HG03064 (cell line): ENCODE data around the gene HDHD5.

Source experiments
- ATAC-seq: cut with Tn5 transposase; IDR thresholded peaks from one replicate; pipeline ENCODE4 v1.9.1; 2021; ENCODE audit warnings: low read depth; ENCODE audit not compliant: unreplicated experiment

The HDHD5 gene

DNA sequence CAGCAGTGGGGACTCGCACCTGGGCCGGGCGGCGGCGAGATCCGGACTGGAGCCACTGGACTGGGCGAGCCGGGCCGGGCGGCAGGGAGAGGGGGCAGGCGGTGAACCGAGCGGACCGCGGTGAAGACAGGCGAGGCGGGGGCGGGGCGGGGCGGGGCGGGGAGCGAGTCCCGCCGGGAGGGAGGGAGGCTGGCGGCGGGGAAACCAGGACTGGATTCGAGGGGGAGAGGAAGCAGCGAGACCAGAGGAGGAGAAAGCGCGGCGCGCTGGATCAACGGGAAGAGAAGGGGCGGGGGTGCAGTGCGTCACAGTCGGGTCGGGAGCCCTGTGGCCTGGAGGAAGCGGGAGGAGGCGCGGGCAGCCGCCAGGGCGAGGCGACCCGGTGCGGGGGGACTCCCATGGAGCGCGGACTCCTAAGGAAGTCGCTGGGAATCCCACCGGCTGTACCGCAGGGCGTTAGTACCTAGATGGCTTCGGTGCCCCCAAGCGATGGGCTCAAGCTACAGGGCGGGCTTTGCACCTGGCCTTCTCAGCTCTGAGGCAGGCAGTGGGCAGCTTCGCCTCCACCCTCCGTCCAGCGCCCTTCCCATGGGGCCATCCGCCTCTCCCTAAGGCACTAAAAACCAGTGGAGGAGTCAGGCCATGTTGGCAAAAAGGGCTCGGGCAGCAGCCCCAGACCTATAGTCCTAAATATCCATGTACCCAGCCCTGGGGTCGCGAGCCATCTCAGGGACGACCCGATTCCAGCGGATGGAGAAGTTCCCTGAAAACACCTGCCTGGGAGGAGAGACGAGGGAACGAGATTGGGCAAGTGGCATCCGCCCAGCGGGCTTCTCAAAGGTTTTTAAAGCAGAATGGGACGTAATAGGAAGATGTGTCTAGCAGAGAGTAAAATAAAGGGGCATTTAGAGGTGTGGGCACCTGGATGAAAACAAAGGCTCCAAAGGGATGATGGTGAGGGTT is 37.6 kb downstream of the HDHD5 start, which contains the start of gene TMEM121B:
Gene TMEM121B, minus strand, starts transcription at position 128 of the 963 bp plus-strand sequence. CDS start 233 bp downstream, outside the sequence.
- no peak for ATAC-seq

DNA sequence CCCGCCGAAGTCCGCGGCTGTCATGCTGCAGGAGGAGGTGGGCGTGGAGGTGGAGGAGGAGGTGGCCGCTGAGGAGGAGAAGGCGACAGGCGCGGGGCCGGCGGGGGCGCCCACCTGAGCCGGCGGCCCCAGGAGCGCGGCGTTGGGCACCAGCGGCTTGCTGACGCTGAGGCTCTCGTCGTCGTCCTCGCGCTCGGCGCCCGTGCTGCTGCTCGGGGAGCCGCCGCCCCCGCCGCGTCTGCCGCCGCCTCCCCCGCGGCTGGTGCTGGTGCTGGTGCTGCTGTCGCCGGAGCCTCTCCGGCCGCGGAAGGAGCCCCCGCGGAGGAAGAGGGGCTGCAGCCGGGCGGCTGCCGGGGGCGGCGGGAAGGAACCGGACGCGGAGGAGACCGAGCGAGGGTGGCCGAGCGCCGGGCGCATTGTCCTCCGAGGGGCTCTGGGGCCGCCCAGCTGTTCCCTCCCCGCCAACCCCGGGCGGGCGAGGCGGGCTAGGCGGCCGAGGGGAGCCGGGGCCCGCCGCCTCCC is 38.3 kb downstream of the HDHD5 start:
- ATAC-seq, result no peak

DNA sequence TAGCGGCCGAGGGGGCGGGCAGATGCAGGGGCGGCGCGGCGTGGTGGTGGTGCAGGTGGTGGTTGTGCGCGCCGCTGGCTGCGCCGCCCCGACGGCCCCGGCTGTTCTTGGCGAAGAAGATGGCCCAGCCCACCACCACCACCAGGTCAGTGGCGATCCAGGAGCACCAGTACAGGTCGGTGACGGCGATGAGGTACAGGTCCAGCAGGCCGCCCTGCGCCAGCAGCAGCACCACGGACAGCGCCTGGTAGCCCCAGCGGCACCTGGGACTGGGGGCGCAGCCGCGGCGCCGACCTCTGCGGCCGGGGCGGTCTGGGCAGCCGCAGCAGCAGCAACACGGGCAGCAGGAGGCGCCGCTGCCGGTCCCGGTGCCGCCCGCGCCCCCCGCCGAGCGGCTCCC is 38.8 kb downstream of the HDHD5 start:
- ATAC-seq, result no peak

DNA sequence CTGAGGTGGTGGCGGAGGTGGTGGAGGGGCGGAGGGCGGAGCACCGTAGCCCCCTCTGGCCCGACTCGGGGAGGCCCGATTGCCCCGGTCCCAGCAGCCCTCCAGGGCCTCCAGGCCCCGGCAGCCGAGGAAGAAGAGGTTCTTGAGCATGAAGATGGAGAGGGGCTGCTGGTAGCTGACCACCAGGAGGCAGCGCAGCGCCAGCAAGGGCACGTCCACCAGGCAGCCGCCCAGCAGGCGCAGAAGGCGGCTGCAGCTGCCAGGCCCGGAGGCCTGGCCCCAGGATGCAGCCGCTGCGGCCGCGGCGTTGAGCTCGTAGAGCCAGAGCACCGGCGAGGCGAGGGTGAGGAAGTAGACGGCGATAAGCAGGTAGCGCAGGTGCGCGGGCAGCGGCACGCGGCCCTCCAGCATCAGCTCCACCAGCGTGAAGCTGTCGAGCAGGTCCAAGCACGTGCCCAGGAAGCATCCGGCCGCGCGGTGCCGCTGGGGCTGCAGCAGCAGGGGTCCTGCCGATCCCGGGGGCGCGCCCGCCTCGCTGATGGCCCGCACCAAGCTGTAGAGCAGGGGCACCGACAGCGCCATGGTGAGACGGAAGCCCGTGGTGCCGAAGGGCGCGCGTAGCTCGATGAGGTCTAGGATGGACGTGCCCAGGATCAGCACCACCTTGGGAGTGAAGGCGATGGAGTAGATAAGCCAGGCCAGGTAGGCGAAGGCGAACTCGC is 39.4 kb downstream of the HDHD5 start:
- no peak for ATAC-seq

DNA sequence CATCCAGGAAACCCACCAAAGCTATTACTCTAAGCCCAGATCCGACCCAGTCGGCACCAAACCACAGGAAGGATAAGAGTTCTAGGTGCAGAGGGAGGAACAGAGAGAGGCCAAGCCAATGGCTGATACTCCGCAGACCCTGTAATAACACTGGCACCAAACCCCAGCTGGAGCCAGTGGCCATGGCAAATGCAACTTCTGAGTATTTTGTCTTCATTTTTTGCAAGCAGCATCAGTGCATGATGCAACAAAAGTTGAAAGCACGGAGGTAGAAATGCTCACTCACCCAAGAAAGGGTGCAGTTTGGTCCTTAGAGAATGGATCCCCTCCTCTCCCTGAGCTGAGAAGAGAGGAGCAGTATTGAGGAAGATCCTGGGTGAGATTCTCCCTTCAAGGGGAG is 40.7 kb downstream of the HDHD5 start:
- no peak for ATAC-seq

DNA sequence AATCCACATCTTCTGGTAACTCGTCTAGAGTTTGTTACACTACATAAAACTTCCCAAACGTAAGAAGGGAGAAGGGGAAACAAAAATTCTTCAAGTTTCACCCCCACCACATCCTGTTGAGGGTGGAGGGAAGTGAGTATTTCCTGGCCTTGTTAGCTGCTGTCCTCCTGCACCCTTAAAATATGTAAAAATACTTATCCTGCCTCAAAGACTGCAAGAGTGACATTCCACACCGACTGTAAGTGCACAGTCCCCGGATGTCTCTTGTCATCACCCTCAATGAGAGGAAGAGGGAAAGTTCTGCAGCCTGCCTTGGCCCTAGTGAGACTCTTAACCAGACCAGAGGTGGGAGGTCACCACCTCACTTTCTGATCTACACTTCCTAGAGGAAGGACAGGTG is 41.2 kb downstream of the HDHD5 start:
- ATAC-seq, result no peak

DNA sequence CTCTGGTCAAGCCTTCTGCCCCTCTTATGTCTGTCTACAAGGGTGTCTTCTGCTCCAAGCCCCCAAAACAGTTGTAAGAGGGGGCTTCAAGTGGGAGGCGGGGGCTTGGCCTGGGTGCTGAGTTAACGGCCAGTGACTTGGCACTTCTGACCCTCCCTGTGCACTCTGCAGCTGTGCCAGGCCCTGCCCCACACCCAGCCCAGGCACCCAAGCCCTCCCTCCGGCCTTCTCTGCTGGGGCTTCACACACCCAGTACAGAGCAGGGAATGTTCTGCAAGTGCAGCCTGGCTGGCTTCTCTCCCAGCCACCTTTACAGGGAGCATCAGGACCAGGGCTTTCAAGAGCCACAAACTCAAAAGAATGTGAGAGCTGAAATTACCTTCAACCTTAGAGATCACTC is 41.7 kb downstream of the HDHD5 start:
- ATAC-seq, result no peak

DNA sequence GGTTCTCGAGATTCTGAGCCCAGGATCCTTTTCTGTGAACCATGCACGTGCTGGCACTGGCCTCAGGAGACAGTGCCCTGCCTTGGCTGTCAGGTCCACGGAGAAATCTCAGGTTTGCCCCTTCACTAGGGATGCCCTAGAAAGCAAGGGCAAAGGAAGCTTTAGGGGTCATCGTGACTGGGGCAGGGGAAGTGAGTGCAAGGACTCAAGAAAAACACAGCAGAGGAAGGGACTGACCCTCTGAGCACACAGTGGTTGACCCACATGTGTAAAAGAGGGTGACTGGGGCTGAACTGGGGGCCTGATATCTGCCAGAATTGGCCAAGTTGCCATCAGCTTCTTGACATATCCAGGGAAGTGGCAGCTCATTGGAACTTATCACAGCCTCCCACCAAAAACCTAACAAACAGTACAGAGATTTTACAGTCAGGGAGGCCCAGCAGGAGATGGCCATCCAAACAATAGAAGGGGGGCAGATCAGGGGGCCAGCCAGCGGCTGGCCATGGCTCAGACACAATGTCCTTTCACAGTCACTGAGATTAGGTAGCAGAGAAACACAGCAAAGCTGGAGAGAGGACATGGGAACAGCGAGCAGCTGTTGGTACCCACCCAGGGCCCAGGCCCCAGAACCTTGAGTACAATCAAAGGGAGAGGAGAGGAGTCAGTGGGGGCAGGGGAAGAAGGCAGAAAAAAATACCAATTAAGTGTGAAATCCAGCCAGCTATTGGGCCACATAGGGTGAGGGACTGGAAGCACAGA is 42.3 kb downstream of the HDHD5 start:
- ATAC-seq, result no peak

DNA sequence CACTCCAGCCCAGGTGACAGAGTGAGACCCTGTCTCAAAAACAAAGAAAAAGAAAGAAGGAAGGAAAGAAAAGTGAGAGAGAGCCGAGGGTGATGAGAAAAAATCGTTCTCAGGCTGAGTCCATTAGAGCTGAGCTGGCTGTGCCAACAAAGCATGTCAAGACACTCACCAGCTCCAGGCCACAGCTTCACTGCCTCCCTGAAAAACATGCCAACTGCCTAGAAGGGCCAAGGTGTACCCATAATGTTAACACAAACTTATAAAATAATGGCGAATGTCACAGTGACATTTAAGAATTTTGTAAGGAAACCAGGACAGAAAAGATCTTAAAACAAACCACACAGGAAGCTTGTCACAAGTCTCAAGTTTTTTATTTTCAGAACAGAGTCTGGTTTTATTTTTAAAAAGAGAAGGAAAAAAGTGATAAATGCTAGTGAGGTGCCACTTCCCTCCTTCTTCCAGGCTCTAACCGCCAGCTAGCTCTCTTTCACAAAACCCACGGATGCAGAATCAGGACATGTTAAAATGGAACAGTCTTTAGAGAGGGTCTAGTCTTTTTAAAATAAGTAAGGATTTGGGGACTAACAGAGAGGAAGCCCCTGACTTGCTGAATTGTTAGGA is 43.0 kb downstream of the HDHD5 start:
- no peak for ATAC-seq

DNA sequence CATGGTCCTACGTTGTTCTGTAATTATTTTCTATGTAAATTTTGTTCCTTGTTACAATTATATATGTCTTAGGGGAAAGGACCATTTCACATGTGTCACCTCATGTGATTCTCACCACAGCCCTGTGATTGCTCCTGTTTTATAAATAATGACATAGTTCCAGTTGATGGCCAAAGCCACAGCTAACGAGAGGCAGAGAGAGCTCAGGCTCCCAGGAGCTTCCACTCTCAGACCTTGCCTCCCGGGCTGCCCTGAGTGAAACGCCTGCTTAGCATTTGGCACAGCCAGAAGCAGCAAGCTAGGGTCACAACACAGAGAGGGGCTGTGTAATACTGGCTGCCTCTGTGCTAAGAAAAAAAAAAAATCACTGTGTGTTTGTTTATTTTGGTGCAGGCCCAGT is 43.8 kb downstream of the HDHD5 start:
- no peak for ATAC-seq

DNA sequence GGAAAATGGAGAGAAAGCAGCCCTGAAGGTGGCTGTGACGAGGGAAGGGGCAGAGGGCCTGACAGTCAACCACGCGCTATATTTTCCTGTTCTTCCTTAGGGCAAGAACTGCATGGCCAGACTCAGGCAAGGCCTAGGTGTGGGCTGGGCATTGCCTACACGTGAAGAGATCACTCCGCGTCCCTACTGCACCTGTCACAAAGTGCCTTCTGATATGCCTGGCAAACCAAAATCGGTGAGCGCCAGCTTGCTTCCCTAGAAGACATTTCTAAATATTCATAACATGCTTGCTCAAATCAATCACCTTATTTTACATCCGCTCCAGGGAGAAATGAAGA is 44.2 kb downstream of the HDHD5 start:
- ATAC-seq, result no peak

DNA sequence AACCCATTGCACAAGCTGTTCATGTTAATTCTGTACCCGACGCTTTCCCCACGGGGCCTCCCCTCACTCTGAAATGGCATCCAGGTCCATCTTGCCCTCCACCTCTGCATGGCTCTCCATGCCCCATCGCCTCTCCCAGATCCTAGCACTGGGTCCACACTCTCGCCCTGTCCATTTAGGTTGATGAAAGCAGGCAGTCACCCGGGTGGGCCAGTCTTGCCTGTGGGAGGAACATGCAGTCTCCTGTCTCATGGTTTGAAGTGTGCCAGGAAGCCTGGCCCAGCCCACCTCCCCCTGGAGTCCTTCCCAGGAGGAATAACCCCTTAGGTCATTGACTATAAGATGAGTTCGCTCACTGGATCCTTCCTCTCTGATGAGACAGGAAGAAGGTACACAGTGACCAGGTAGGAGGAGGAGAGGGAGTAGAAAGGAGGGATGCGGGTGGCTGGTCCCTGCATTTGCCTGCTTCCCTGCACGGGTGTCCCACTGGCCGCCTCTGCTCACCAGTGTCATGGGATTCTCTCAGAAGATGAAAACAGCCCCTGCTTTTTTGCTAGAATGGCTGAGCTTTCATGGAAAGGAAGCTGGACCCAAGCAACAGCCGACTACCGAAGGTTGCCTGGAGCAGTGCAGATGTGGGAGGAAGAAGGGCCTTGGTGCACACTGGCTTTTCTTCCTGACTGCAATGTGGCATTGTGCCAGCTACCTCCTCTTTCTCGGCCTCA is 44.7 kb downstream of the HDHD5 start:
- no peak for ATAC-seq

DNA sequence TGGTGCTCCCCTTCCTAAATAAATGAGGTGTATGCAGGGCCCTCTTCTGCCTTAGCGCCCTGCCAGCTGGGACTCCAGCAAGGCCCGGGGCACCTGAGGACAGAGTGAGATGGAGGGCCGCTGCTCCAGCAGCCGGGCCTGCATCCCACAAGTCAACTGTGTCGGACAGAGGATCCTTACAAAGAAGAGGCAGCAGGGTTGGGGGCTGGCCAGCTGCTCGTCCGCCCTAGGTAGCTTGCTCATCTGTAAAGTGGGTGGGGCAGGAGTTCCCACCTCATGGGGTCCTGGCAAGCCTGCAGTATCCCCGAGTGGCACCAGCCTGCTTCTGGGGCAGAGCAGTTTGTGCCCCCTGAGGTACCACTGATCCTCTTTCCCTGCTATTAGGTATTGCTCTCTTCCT is 45.5 kb downstream of the HDHD5 start:
- no peak for ATAC-seq

DNA sequence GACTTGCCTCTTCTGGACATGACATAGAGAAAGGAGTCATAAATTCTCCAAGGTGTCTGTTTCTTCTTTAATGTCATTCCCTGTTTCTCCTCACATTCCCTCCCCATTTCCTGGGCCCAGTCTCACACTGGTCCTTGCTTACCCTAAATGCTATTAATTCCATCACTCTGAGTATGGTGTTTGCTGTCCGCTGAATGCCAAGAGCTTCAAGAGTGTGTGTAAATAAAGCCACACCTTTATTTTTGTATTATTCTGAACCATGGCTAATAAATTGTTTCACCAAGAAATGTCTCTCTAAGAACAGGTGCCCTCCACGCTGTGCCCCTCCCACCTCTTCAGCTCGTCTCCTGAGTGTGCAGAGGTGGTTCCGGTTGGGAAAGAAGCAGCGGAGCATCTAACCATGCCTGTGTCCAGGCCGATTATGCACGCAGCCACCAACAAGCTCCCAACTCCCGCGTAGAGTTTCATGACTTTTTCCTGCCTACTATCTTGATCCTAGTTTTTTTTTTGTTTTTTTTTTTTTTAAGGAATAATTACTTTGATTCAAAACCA is 46.5 kb downstream of the HDHD5 start:
- ATAC-seq, result no peak

DNA sequence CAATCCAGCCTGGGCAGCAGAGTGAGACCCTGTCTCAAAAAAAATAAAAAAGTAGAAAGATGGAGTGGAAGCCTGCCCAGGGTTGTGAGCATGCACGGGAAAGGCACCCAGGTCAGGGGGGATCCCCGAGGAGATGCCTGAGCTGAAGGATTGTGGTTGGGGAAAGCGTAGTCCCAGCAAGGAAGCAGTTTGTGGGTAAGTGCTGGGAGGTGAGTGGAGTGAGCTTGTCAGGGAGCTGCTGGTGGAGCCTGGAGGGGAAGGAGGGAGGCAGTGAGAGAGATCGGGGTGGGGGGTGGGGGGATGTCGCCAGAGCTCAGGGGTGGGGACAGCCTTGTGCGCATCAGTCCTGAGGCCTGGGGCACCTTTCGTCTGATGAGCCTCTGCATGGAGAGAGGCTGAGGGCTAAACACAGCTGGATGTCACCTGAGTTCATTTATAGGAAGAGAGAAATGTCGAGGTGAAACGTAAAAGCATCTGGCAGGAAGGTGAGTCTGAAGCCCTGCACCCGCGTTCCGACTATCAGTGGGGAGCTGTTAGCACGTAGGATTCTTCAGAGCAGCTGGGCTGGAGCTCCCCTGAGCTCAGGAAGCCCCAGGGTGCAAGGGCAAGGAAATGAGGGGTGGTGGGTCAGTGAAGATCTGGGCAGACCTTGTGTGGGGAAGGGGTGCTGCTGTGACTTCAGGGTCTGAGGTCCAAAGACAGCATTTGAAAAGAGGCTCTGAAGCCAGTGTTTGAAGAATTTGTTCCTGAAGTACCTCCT is 48.1 kb downstream of the HDHD5 start:
- ATAC-seq, result no peak

DNA sequence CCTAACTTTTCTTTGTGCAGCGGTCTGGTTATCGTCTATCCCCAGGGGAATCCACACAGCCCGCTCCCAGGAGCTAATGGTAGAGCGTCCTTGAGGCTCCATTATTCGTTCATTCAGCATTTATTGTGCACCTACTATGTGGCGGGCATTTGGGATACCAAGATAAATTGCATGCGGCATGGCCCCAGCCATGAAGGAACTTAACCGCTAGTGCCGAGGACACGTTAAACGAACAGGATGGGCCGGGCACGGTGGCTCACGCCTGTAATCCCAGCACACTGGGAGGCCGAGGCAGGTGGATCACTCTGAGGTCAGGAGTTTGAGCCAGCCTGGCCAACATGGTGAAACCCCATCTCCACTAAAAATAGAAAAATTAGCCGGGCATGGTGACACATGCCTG is 49.1 kb downstream of the HDHD5 start:
- ATAC-seq, result no peak

DNA sequence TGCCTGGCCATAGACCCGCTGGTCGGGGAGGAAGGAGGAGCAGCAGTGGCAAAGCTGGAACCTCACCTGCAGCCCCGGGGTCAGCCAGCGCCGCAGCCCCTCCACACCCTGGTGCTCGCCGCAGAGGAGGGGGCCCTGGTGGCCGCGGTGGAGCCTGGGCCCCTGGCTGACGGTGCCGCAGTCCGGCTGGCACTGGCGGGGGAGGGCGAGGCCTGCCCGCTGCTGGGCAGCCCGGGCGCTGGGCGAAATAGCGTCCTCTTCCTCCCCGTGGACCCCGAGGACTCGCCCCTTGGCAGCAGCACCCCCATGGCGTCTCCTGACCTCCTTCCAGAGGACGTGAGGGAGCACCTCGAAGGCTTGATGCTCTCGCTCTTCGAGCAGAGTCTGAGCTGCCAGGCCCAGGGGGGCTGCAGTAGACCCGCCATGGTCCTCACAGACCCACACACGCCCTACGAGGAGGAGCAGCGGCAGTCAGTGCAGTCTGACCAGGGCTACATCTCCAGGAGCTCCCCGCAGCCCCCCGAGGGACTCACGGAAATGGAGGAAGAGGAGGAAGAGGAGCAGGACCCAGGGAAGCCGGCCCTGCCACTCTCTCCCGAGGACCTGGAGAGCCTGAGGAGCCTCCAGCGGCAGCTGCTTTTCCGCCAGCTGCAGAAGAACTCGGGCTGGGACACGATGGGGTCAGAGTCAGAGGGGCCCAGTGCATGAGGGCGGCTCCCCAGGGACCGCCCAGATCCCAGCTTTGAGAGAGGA is 49.8 kb downstream of the HDHD5 start:
- ATAC-seq, result no peak
